Stimulated activated CD8-positive, alpha-beta memory T cell treated with anti-CD3 and anti-CD28 coated beads, Interleukin-15, amount 100 ng/mL, for 1 hour (primary cell): ENCODE measurements around the gene DLGAP1.

Experiments
- DNase-seq: peaks from one replicate; pipeline ENCODE4 v3.0.0-alpha.2; 2020; ENCODE audit warnings: low read depth

Gene DLGAP1

DNA sequence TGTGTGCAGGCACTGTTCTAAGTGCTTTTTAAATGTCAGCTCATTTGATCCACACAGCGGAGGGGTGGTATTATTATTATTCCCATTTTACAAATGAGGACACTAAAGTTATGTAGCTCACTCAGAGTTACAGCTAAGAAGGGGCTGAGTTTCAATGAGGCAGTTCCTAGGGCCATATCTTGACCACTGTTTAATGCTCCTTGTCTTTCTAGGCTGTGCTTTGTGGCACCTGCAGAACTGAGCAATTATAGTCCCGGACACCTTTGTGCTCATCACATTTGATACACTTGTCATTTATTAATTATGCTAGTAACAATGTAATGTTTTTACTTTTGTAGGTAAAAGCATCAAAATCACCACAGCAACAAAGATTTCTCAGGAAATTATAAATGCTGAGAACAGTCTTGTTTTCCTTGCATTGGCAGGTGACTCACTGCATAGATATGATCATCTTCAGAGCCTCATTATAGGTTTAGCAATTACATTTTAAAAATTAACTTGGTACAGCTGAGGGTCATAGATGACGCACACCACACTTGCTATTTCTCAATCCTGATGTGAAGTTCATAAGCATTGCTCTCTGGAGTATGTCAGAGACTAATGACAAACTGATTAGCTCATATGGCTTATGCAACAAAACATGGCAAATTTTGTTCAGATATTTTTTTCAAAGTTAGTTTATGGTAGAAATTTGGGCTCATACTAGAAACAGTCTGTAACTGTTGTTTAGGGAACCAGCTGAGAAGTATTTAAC lies 638.3 kb downstream of the DLGAP1 start:
- DNase-seq, result no peak

DNA sequence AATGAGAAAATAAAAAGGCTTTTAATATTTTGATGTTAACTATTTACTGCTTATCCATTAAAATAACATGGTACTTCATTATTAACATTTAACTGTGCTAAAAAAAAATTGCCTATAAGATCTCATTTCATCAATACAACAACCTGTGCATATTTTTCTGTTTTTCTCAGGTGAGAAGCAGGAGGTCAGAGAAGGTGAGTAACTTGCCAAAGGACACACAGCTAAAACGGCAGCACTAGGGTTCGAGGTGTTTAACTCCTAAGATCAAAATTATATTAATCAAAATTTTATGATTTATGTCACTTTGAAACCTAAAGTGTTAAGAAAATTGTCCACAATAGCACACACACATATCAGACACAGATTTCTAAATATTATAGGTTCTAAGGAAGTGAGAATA lies 639.1 kb downstream of the DLGAP1 start:
- DNase-seq, result no peak

DNA sequence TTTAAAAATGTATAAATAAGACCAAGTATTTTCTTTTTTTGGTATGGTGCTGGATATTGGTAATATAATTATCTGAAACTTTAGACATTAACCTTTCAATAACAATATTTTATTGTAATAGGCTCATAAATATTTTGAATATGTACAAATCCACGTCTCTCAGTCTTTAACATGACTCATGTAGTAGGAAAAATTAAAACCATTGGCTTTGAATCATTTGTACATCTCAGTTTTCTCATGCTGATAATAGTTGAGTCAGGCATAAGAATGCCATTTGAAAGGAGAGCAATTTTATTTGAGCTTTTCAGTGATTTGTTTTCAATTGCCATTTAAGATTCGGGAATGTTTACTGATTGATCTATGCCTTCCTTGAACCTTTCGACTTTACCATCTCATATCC lies 640.3 kb downstream of the DLGAP1 start:
- no peak for DNase-seq

DNA sequence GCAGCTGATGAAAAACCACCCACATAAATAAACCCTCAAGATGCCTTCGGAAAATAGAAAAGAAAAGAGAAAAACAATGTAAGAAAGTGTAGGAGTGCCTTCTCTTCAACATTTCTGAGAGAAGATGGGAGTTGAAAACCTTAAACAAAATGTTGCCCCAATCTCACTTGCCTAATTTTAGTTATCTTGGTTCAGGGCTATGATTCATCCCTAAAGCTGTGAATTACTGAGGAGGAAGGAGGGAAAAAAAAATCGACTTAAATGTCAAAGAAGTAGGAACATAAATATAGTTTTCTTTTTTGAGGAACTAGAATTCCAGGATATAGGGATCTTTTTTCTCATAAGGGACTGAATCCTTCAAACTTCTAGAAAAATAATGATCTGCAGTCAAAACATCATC lies 644.8 kb downstream of the DLGAP1 start:
- no peak for DNase-seq

GRCh38 chr18:3808985-3809780 lies 645.9 kb downstream of the DLGAP1 start:
- DNase-seq, result no peak

DNA sequence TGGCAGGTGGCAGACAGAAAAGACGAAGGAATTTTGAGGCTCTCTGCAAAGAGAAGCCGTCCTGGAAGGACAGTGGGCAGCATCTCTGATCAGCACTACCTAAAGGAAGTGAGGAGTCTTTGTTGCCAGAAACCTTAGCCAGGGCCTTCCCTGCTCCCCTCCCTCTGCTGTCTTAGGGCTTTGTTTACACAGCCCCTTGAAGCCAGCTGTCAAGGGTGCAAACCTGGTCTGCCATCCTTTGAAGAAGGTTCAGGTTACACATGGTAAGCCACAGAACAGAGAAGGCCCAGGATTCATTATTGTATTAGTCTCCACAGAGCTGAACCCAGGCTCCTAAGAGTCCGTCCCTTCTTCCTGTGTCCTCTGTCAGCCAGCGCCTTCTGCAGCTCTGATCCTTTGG lies 648.5 kb downstream of the DLGAP1 start:
- no peak for DNase-seq

GRCh38 chr18:3804336-3804735 lies 650.8 kb downstream of the DLGAP1 start:
- no peak for DNase-seq

GRCh38 chr18:3803350-3803749 lies 651.8 kb downstream of the DLGAP1 start:
- no peak for DNase-seq

DNA sequence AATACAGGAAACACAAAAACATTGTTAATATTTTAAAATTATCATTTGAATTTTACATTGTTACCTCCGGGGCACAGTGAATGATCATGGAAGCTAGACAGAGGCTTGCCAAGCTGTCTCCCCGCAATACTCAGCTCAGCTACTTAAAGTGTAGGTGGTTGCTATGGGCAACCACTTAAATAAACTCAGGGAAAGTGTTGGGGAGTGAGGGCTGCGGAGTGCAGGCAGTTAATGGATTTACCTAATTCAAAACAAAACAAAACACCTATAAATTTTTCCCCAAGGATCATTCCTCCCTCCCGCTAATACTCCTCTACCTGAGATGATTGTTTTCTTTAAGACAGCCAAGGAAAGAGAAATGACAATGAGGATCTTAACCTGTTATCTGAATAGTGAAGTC lies 655.6 kb downstream of the DLGAP1 start:
- no peak for DNase-seq

- DNase-seq, result no peak
Observed at GRCh38 chr18:3798032-3798431, 657.1 kb downstream of the DLGAP1 start.

- DNase-seq, result no peak
Observed at GRCh38 chr18:3796434-3796833, 658.7 kb downstream of the DLGAP1 start.

DNA sequence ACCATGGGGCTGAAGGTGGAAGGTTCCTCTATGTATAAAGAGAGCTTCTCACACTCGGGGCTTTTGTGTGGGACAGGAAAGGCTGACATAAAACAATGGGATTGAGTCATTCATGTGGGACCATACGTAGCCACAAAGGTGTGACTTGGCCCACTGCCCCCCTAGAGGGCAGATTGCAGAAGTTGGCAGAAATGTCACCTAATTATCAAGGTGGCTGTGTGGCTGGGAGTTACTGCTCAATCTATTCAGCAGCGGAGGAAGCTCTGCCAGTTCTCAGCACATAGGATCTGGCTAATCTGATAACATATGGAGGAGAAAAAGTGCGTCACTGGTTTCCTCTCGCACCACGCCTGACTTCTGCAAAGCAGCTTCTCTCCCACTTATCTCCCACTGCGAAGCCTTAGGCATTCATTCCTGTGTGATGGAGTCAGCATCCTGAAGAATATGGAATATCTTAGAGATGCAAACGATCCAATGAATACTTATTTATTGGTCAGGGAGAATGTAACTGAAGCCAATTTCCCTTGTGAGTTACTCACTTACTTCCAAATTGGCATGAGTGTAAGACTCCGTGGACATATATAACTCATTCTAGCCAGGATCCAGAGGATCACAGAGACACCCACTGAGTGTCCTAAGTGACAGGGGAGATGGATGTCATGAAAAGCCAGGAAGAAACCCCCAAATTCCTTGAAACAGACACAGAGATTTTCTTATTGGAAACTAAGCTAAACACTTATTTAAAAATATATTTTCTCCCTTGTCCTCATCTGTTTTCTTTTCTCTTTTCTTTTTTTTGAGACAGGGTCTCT lies 660.4 kb downstream of the DLGAP1 start:
- no peak for DNase-seq

- no peak for DNase-seq
Observed at GRCh38 chr18:3793545-3793944, 661.6 kb downstream of the DLGAP1 start.

DNA sequence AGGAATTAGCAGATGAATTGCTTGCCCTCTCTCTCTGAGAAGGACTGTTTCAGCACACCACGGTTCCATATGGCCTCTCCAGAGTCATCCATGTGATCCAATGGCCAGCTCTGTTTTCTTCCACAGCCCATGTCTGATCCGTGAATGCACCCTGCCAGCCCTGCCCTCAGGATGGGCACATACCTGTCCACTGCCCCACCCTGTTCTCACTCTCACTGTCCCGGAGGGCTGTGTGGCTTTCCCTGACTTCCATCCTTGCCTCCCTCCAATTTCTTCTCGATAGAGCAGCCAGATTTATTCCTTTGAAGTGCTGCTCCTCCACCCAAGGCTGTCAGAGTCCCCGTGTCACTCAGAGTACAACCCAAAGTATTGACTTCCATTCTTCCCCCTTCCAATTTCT lies 662.0 kb downstream of the DLGAP1 start:
- DNase-seq, result no peak

DNA sequence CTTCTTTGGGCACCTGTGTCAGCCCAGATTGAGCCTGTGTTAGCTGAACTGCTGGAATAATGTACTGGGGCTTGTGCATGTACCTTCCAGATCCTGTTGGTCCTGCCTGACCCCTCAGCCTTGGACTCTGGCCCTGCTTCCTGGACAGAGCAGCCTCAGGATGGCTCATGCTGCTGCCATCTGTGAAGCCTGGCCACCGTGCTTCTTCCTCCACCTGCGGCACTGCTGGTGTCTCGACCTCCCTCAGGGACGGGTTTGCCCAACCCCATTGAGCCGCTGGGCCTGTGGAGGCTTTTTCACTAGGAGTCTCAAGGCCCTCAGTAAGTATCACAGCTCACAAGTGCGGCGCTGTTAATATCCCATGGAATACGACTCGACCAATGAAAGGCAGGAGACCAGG lies 662.4 kb downstream of the DLGAP1 start:
- no peak for DNase-seq

GRCh38 chr18:3791238-3791637 lies 663.9 kb downstream of the DLGAP1 start:
- no peak for DNase-seq

DNA sequence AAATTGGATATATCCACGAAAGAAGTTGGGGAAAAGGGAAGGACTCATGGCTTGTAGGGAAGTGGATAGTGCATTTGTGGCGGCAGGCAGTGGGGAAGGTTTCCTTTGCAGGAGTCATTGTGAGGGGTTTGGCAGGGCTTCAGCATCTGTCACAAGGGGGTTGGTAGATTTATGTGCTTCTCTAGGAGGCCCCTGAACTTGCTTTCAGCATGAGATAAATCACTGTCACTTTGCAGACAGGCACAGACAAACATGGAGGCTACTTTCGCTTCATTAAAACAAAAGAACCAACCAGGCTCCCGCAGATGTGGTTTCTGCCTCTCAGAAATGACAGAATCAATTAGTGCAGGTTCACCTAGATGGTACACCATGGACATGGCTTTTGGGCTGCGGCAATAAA lies 664.4 kb downstream of the DLGAP1 start:
- no peak for DNase-seq

DNA sequence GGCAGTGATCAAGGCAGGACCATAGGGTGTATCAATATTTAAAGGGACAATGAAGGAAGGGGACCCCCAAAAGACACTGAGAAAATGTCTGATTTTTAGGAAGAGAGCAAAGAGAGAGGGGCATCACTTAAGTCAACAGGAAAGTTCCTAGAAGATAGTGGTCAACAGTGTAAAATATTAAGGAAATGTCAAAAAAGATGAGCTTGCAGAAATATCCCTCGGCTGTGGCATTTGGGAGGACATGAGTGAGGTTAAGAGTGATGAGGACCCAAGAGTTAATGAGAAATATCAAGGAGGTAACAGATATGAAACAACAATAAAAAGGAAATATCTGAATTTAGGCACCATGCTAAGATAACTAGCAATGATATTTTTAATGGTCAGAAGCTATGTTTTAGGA lies 665.6 kb downstream of the DLGAP1 start:
- no peak for DNase-seq

GRCh38 chr18:3784949-3785348 lies 670.2 kb downstream of the DLGAP1 start:
- DNase-seq, result no peak

GRCh38 chr18:3782901-3783300 lies 672.2 kb downstream of the DLGAP1 start:
- DNase-seq, result no peak

DNA sequence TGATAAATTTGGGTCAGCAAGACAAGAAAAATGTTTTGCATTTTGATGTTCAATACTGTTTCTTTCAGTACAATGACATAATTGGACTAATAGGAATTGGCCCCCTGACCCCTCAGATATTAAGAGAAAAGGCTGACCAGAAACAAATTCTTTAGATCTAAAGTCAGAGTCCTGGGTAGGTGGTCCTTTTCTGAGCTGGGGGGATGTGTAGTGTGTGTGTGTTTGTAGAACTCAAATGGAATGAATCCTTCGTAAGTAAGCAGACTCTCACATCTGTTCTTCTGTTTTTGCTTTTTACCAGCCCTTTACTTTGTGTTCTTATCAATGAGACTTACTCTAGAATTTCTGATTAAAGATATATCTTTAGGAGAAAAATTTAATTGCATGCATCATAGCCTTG lies 677.4 kb downstream of the DLGAP1 start:
- no peak for DNase-seq

- no peak for DNase-seq
Observed at GRCh38 chr18:3777122-3777521, 678.0 kb downstream of the DLGAP1 start.

DNA sequence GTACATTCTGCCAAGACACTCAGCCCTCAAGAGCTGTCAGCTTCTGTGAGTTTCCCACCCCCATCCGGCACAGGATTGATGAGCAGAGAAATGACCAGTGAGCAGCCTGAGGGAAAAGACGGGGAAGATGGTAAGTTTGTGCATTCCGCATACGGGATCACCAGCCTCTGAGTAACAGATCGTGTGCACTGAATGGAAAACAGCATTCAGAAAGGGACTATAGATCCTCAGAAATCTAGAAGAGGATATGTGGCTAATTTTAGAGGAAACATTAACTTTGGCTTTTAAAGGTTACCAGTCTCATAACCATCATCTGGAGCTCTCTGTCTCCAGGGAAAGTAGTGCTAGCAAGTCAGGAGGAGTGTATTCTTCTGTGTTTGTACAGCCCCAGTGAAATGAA lies 679.1 kb downstream of the DLGAP1 start:
- DNase-seq, result no peak
